A673 (cell line): ENCODE data around the gene CCDC102A.

ENCODE experiments used
- EZH2 ChIP-seq: fragments of 200-600 bp; sonication (generic); IDR thresholded peaks from 2 replicates; pipeline ENCODE4 v1.6.1; 2017; ENCODE audit warnings: borderline replicate concordance, low read depth, mild to moderate bottlenecking, mixed read lengths, antibody characterized with exemption, low read length; ENCODE audit not compliant: poor library complexity, severe bottlenecking
- TF ChIP-seq, protein P1 (sequence below): fragments of 300-800, 200-600 bp; sonication (generic); conservative IDR thresholded peaks from 2 replicates; pipeline ENCODE4 v1.5.1; 2017; ENCODE audit warnings: low read depth, mild to moderate bottlenecking, antibody characterized with exemption, low read length, moderate library complexity, mixed read lengths

DNA sequence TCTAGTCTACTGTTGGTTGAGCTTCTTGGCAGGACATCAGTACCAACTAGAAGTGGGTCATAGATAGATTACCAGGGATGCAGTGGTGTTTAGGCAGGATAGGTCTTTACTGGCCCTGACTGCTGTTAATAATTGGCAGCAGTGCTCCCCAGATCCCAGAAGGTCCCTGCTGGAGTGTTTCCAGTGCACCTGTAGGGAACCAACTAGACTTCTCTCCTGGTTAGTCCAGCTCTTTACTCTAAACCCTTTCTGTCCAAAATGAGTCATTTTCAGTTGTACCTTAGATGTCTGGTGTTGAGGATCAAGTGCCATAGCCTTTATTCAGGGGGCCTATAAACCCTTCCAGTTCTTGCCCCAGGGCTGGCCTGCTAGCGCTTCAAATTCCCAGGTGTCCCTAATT lies 65.2 kb downstream of the CCDC102A start:
- TF ChIP-seq, protein P1, sequence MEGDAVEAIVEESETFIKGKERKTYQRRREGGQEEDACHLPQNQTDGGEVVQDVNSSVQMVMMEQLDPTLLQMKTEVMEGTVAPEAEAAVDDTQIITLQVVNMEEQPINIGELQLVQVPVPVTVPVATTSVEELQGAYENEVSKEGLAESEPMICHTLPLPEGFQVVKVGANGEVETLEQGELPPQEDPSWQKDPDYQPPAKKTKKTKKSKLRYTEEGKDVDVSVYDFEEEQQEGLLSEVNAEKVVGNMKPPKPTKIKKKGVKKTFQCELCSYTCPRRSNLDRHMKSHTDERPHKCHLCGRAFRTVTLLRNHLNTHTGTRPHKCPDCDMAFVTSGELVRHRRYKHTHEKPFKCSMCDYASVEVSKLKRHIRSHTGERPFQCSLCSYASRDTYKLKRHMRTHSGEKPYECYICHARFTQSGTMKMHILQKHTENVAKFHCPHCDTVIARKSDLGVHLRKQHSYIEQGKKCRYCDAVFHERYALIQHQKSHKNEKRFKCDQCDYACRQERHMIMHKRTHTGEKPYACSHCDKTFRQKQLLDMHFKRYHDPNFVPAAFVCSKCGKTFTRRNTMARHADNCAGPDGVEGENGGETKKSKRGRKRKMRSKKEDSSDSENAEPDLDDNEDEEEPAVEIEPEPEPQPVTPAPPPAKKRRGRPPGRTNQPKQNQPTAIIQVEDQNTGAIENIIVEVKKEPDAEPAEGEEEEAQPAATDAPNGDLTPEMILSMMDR, result no peak
- no peak for TF ChIP-seq EZH2
